SK-N-SH (cell line): Measurements from ENCODE around the gene TEX44. TPM values are rescaled to one million over a fixed set of nuclear protein-coding genes. Genes with fewer than 3 reads are reported as not detected.

Experiments
- CTCF ChIA-PET: fragments of 300-600, 350-600 bp; formaldehyde crosslinking; extraction: SDS; loops from one replicate; lab custom pipeline; 2021; lab: Yijun Ruan, JAX
- POLR2A ChIA-PET: fragments of 350-600 bp; sonication (Branson Sonifier 250); formaldehyde crosslinking; extraction: SDS; loops from one replicate; lab custom pipeline; 2020; ENCODE audit warnings: antibody characterized with exemption, inconsistent platforms; lab: Yijun Ruan, JAX
- DNase-seq: peaks from one replicate; pipeline ENCODE4 v3.0.0; 2012
- H2AFZ ChIP-seq: fragments of 200-600 bp; sonication (generic); 2 replicates; pipeline ENCODE4 v1.8.1; 2016; ENCODE audit warnings: antibody characterized with exemption, mild to moderate bottlenecking, low read depth
- H3F3A ChIP-seq: fragments of 200-600 bp; sonication (generic); replicated peaks from 2 replicates; pipeline ENCODE3; 2016; ENCODE audit warnings: antibody characterized with exemption, mild to moderate bottlenecking; ENCODE audit not compliant: insufficient read depth
- H3K27ac ChIP-seq, 2 experiments: fragments of 200-500 bp in 1 of 2; fragments of 200-600 bp in 1 of 2; sonication (Bioruptor generic) in 1 of 2; sonication (generic), shearing (Covaris generic) in 1 of 2; 2 replicates each; pipeline versions ENCODE4 v1.5.1 to v1.6.1; 2014 to 2016; ENCODE audit warnings: low read depth in 2 of 2, inconsistent platforms in 1 of 2, low read length in 1 of 2, mild to moderate bottlenecking in 1 of 2, mixed read lengths in 1 of 2
- H3K27me3 ChIP-seq: fragments of 200-600 bp; sonication (generic), shearing (Covaris generic); 2 replicates; pipeline ENCODE4 v1.6.1; 2016; ENCODE audit warnings: mixed run types; ENCODE audit not compliant: insufficient read depth
- H3K36me3 ChIP-seq, 2 experiments: fragments of 200-500 bp in 1 of 2; fragments of 200-600 bp in 1 of 2; sonication (Bioruptor generic) in 1 of 2; sonication (generic) in 1 of 2; replicated peaks in 1 of 2; 2 replicates each; pipeline versions ENCODE3 to v1.5.1; 2014 to 2016; ENCODE audit warnings: low read length in 1 of 2, mild to moderate bottlenecking in 1 of 2; ENCODE audit not compliant: insufficient read depth in 2 of 2, control insufficient read depth in 1 of 2
- H3K4me1 ChIP-seq, 2 experiments: fragments of 200-500 bp in 1 of 2; fragments of 200-600 bp in 1 of 2; sonication (Bioruptor generic) in 1 of 2; sonication (generic), shearing (Covaris generic) in 1 of 2; 2 replicates each; pipeline versions ENCODE4 v1.5.1 to v1.6.1; 2014 to 2016; ENCODE audit warnings: low read depth in 1 of 2, low read length in 1 of 2, mixed run types in 1 of 2; ENCODE audit not compliant: insufficient read depth in 2 of 2, control insufficient read depth in 1 of 2
- H3K4me2 ChIP-seq: fragments of 200-600 bp; sonication (generic), shearing (Covaris generic); 2 replicates; pipeline ENCODE4 v1.6.1; 2017; ENCODE audit warnings: mixed run types
- H3K4me3 ChIP-seq, 2 experiments: fragments of 200-500 bp in 1 of 2; fragments of 200-600 bp in 1 of 2; sonication (Bioruptor generic) in 1 of 2; sonication (generic), shearing (Covaris generic) in 1 of 2; 2 replicates each; pipeline versions ENCODE4 v1.5.1 to v1.8.1; 2014 to 2016; ENCODE audit warnings: low read depth in 2 of 2, inconsistent platforms in 1 of 2, low read length in 1 of 2, mild to moderate bottlenecking in 1 of 2, mixed read lengths in 1 of 2, moderate library complexity in 1 of 2
- H3K79me2 ChIP-seq: fragments of 200-600 bp; sonication (generic); 2 replicates; pipeline ENCODE4 v1.8.1; 2017; ENCODE audit warnings: mild to moderate bottlenecking; ENCODE audit not compliant: insufficient read depth
- H3K9ac ChIP-seq: fragments of 200-600 bp; sonication (generic); 2 replicates; pipeline ENCODE4 v1.6.1; 2017; ENCODE audit warnings: mixed run types
- H3K9me2 ChIP-seq: fragments of 200-600 bp; sonication (generic); 2 replicates; pipeline ENCODE4 v1.6.1; 2017; ENCODE audit warnings: mixed run types
- H3K9me3 ChIP-seq: fragments of 200-600 bp; sonication (generic); 2 replicates; pipeline ENCODE4 v1.6.1; 2017; ENCODE audit warnings: mixed run types, mild to moderate bottlenecking, moderate library complexity
- H4K20me1 ChIP-seq: fragments of 200-600 bp; sonication (generic); 2 replicates; pipeline ENCODE4 v1.6.1; 2017; ENCODE audit warnings: mild to moderate bottlenecking, mixed run types; ENCODE audit not compliant: insufficient read depth
- EP300 ChIP-seq, 2 experiments: IDR thresholded peaks; 2 replicates each; pipeline versions ENCODE4 v1.4.0 to v1.6.1; 2012; ENCODE audit warnings: borderline replicate concordance in 1 of 2, low read depth in 1 of 2, low read length in 1 of 2
- EZH2phosphoT487 ChIP-seq: fragments of 200-600 bp; sonication (generic); IDR thresholded peaks from 2 replicates; pipeline ENCODE4 v1.6.1; 2017; ENCODE audit warnings: low read depth, mixed run types, mild to moderate bottlenecking, antibody characterized with exemption, moderate library complexity, borderline replicate concordance
- FOSL2 ChIP-seq: IDR thresholded peaks from 2 replicates; pipeline ENCODE4 v1.4.0; 2012; ENCODE audit warnings: low read depth, mild to moderate bottlenecking, moderate library complexity, borderline replicate concordance
- FOXJ3 ChIP-seq: sonication (generic); formaldehyde crosslinking; IDR thresholded peaks from 2 replicates; pipeline ENCODE4 v1.5.1; 2020; ENCODE audit warnings: mild to moderate bottlenecking, missing genetic modification reagents
- GATA2 ChIP-seq: sonication (generic); formaldehyde crosslinking; IDR thresholded peaks from 2 replicates; pipeline ENCODE4 v1.5.0; 2020; ENCODE audit warnings: mild to moderate bottlenecking, missing genetic modification reagents
- JUND ChIP-seq: IDR thresholded peaks from 2 replicates; pipeline ENCODE4 v1.4.0; 2012
- MEF2A ChIP-seq: IDR thresholded peaks from 2 replicates; pipeline ENCODE4 v1.4.0; 2012; ENCODE audit warnings: low read depth, borderline replicate concordance
- NFIC ChIP-seq: IDR thresholded peaks from 2 replicates; pipeline ENCODE4 v1.4.0; 2012; ENCODE audit warnings: borderline replicate concordance
- NRF1 ChIP-seq: IDR thresholded peaks from 2 replicates; pipeline ENCODE4 v1.6.1; 2012; ENCODE audit warnings: low read depth, mild to moderate bottlenecking, low read length
- POLR2AphosphoS5 ChIP-seq: IDR thresholded peaks from 2 replicates; pipeline ENCODE4 v1.6.1; 2012; ENCODE audit warnings: low read depth, low read length
- RCOR1 ChIP-seq: fragments of 150-350 bp; IDR thresholded peaks from 2 replicates; pipeline ENCODE4 v1.6.1; 2017; ENCODE audit warnings: antibody characterized with exemption, low read length
- RFX5 ChIP-seq: IDR thresholded peaks from 2 replicates; pipeline ENCODE4 v1.6.1; 2012; ENCODE audit warnings: mild to moderate bottlenecking, improper control_type of control experiment, low read length
- RXRA ChIP-seq: IDR thresholded peaks from 2 replicates; pipeline ENCODE4 v1.4.0; 2012; ENCODE audit warnings: low read depth, mild to moderate bottlenecking, borderline replicate concordance
- SIN3A ChIP-seq: IDR thresholded peaks from 2 replicates; pipeline ENCODE4 v1.6.1; 2012; ENCODE audit warnings: low read depth, mild to moderate bottlenecking, low read length, moderate library complexity, borderline replicate concordance
- TCF12 ChIP-seq: IDR thresholded peaks from 2 replicates; pipeline ENCODE4 v1.4.0; 2012
- YY1 ChIP-seq: IDR thresholded peaks from 2 replicates; pipeline ENCODE4 v1.4.0; 2012; ENCODE audit warnings: low read depth, mild to moderate bottlenecking
- WGBS: methylation state at CpG from one replicate; pipeline ENCODE4 v1.1.6; 2017; ENCODE audit warnings: low lambda C conversion rate; 5-methylcytosine and 5-hydroxymethylcytosine counted together
- polyA plus RNA-seq, 3 experiments: library from polyadenylated mRNA; depleted of rRNA; stranded (reverse); fragments of >200 nt; gene quantifications; 2 replicates each; pipeline ENCODE4 v1.2.3, GENCODE V29; 2012
- TF ChIP-seq, protein P1 (sequence below): IDR thresholded peaks from 2 replicates; pipeline ENCODE4; 2012
- TF ChIP-seq, protein P2 (sequence below): IDR thresholded peaks from 2 replicates; pipeline ENCODE4 v1.4.0; 2012; ENCODE audit warnings: low read depth, borderline replicate concordance
- TF ChIP-seq, protein P3 (sequence below): fragments of 200-600 bp; sonication (generic); IDR thresholded peaks from 2 replicates; pipeline ENCODE4 v1.6.1; 2017; ENCODE audit warnings: antibody characterized with exemption, mild to moderate bottlenecking, moderate library complexity
- TF ChIP-seq, protein P4 (sequence below): fragments of 150-350 bp; IDR thresholded peaks from 2 replicates; pipeline ENCODE4 v1.6.1; 2016; ENCODE audit warnings: mild to moderate bottlenecking, low read depth, low read length

The TEX44 gene
- polyA plus RNA-seq, 1 of the 3 experiments (the other 2 are of a cell fraction) = not detected

DNA sequence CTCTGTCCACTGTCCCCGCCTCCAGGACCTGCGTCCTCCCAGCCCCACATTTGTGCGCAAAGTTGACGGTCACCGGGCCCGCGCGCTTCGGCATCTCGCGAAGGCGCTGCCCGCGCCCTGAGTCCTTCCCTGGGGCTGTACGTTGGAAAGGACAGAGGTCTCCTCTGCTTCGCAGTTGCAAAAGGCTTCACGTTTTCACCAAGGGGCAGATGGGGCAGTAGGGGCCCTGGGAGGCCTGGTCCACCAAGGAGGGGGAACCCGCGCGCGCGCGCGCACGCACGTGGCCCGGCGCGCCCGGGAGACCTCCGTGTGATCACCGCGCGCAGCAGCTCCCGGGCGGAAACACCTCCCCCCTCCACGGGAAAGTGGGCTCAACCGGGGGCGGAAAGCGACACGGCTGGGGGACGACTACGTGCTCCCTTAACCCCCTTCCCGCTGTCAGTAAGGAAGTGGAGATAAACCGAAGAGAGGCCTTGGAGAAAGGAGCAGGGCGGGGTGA lies 21.9 kb downstream of the TEX44 start:
- H4K20me1 ChIP-seq = no peaks in the 10 kb centered on the region
- no peaks in the 10 kb centered on the region for H3K79me2 ChIP-seq
- WGBS = 87% methylated on average over 41 of the region's 46 CpGs
- ChIA-PET POLR2A (interaction anchor here (0.5 to 1.8 kb wide), 8 partner anchors 8 to 332 kb away, joined by 3 to 14 read pairs (median 5); partner anchors contain the start of genes NCL and PTMA), CTCF (interaction anchor here (1.0 to 11.6 kb wide), 10 partner anchors 9 to 100 kb away, joined by 4 to 256 read pairs (median 19); partner anchors contain the start of gene PTMA)
- H3K27ac ChIP-seq = no peak overlapping the region
- H3K9me3 ChIP-seq = no peaks in the 10 kb centered on the region
- peak overlapping the region; percentile 56; the same call in 1 of the 2 replicates for H3K9ac ChIP-seq
- TF ChIP-seq, protein P1, sequence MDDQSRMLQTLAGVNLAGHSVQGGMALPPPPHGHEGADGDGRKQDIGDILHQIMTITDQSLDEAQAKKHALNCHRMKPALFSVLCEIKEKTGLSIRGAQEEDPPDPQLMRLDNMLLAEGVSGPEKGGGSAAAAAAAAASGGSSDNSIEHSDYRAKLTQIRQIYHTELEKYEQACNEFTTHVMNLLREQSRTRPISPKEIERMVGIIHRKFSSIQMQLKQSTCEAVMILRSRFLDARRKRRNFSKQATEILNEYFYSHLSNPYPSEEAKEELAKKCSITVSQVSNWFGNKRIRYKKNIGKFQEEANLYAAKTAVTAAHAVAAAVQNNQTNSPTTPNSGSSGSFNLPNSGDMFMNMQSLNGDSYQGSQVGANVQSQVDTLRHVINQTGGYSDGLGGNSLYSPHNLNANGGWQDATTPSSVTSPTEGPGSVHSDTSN = no peak
- TF ChIP-seq POLR2AphosphoS5 (no peak), EZH2phosphoT487 (no peak), MEF2A (no peak), FOXJ3 (CRISPR knock-in tag) (no peak), NFIC (no peak), NRF1 (no peak; the same call in 1 of the 2 replicates), RCOR1 (no peak), EP300 (IDR thresholded peaks at IDR 0.05; ENCODE audit: borderline replicate concordance in 1 of 2, low read depth in 1 of 2, low read length in 1 of 2) (no peak), RXRA (no peak), JUND (no peak), GATA2 (no peak), TCF12 (no peak), SIN3A (no peak), FOSL2 (no peak), YY1 (no peak), RFX5 (no peak)
- TF ChIP-seq, protein P2, sequence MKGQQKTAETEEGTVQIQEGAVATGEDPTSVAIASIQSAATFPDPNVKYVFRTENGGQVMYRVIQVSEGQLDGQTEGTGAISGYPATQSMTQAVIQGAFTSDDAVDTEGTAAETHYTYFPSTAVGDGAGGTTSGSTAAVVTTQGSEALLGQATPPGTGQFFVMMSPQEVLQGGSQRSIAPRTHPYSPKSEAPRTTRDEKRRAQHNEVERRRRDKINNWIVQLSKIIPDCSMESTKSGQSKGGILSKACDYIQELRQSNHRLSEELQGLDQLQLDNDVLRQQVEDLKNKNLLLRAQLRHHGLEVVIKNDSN = no peak
- TF ChIP-seq, protein P3, sequence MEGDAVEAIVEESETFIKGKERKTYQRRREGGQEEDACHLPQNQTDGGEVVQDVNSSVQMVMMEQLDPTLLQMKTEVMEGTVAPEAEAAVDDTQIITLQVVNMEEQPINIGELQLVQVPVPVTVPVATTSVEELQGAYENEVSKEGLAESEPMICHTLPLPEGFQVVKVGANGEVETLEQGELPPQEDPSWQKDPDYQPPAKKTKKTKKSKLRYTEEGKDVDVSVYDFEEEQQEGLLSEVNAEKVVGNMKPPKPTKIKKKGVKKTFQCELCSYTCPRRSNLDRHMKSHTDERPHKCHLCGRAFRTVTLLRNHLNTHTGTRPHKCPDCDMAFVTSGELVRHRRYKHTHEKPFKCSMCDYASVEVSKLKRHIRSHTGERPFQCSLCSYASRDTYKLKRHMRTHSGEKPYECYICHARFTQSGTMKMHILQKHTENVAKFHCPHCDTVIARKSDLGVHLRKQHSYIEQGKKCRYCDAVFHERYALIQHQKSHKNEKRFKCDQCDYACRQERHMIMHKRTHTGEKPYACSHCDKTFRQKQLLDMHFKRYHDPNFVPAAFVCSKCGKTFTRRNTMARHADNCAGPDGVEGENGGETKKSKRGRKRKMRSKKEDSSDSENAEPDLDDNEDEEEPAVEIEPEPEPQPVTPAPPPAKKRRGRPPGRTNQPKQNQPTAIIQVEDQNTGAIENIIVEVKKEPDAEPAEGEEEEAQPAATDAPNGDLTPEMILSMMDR = no peak
- TF ChIP-seq, protein P4, sequence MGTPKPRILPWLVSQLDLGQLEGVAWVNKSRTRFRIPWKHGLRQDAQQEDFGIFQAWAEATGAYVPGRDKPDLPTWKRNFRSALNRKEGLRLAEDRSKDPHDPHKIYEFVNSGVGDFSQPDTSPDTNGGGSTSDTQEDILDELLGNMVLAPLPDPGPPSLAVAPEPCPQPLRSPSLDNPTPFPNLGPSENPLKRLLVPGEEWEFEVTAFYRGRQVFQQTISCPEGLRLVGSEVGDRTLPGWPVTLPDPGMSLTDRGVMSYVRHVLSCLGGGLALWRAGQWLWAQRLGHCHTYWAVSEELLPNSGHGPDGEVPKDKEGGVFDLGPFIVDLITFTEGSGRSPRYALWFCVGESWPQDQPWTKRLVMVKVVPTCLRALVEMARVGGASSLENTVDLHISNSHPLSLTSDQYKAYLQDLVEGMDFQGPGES = no peak
- TF ChIP-seq, all 33 proteins: peak for 0
- Histone ChIP-seq H3K4me1 (peaks cover 24 to 26% of the 10 kb centered on the region in 2 experiments; a peak in 3 of 4 replicates), H2AFZ (0 out of 2 replicates have a peak overlapping the region, but pooled peaks have one; percentile 74), H3K27me3 (no peaks in the 10 kb centered on the region), H3K36me3 (no peaks in the 10 kb centered on the region), H3F3A (peaks cover 11% of the 10 kb centered on the region), H3K4me3 (no peak overlapping the region), H3K9me2 (no peaks in the 10 kb centered on the region), H3K4me2 (peak overlapping the region; percentile 71; the same call in 1 of the 2 replicates)
- peak; percentile 69 for DNase-seq
